ENCODE measurements around the gene OR4E2. TPM values are rescaled to one million over a fixed set of nuclear protein-coding genes. Genes with fewer than 3 reads are reported as not detected.
"Not testable (repeated sequence)": the region's sequence is repeated elsewhere in the genome, so short reads cannot be mapped to it uniquely, and the experiment has no call there.

Gene OR4E2
- total RNA-seq, 1 donor, result not detected

GRCh38 chr14:21686468-21686867, 32.8 kb downstream of the OR4E2 start:
- TF ChIP-seq CTCF (IDR thresholded peaks at IDR 0.05; ENCODE audit: insufficient read depth, low read depth, low read length), result no peak
- DNase-seq (ENCODE audit: low read depth), result no peak
- H3K4me3 ChIP-seq (ENCODE audit: low read depth, low read length), result no peak overlapping the region

DNA sequence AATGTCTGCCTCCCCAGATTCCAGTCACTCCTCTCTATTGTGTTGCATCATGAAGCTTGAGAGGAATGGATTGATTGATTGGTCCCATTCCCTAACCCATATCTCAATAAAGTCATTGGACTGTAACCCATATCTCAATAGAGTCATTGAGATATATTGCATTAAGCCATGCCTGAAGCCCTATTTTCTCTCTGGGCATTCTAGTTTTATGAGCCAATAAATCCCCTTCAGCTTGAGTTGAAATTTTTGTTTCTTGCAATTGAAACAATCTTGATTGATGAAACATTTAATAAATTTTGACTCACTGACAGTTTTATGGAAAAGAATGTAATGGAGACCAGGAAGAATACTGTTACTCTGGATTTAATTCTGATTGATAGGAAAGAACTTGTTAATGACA, 40.8 kb downstream of the OR4E2 start:
- TF ChIP-seq CTCF (IDR thresholded peaks at IDR 0.05; ENCODE audit: insufficient read depth, low read depth, low read length), result no peak

GRCh38 chr14:21697662-21698061, 44.0 kb downstream of the OR4E2 start:
- not testable (repeated sequence) for H3K4me3 ChIP-seq (ENCODE audit: low read depth, low read length); DNase-seq (ENCODE audit: low read depth)

More for the DNA sequence above, 40.8 kb downstream of the OR4E2 start:
- no peak for DNase-seq (ENCODE audit: low read depth)
- no peak overlapping the region for H3K4me3 ChIP-seq (ENCODE audit: low read depth, low read length)

DNA sequence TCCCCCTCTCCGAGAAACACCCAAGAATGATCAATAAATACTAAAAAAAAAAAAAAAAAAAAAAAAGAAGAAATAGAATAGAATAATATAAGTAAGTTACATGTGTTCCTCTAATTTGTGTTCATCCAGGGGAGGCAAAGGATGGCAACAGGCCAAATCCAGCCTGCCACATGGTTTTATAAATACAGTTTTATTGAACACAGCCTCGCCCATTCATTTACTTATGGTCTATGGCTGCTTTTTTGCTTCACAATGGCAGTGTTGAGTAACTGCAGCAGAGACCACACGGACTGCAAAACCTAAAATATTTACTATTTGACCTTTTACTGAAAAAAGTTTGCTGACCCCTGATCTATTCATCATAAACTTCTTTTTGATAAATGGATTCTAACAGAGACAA, 44.9 kb downstream of the OR4E2 start:
- not testable (repeated sequence) for DNase-seq (ENCODE audit: low read depth); H3K4me3 ChIP-seq (ENCODE audit: low read depth, low read length)

DNA sequence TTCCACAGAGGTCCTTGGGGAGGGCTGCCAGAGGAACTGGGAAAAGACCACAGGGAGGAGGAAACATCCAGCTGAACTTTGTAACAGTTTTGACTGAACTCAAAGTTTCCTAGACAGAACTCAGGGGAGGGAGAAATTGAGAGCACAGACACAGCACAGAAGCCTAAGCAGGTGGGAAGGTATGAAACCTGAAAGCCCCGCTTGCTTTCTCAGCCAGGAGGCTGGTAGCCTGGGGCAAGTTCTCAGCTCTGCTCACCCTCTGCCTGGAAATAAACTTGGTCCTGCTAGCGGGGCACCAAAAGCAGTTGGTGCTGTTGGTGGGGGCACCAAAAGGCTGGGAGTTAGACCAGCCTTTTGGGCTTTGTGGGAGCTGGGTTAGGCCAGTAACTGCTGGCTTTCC, 45.9 kb downstream of the OR4E2 start:
- no peak for TF ChIP-seq CTCF (IDR thresholded peaks at IDR 0.05; ENCODE audit: insufficient read depth, low read depth, low read length)

GRCh38 chr14:21702316-21702715, 48.7 kb downstream of the OR4E2 start:
- no peak for DNase-seq (ENCODE audit: low read depth)
- TF ChIP-seq CTCF (IDR thresholded peaks at IDR 0.05; ENCODE audit: insufficient read depth, low read depth, low read length), result no peak
- no peak overlapping the region for H3K4me3 ChIP-seq (ENCODE audit: low read depth, low read length)

More for the DNA sequence above, 45.9 kb downstream of the OR4E2 start:
- DNase-seq (ENCODE audit: low read depth), result no peak
- H3K4me3 ChIP-seq (ENCODE audit: low read depth, low read length), result no peak overlapping the region

DNA sequence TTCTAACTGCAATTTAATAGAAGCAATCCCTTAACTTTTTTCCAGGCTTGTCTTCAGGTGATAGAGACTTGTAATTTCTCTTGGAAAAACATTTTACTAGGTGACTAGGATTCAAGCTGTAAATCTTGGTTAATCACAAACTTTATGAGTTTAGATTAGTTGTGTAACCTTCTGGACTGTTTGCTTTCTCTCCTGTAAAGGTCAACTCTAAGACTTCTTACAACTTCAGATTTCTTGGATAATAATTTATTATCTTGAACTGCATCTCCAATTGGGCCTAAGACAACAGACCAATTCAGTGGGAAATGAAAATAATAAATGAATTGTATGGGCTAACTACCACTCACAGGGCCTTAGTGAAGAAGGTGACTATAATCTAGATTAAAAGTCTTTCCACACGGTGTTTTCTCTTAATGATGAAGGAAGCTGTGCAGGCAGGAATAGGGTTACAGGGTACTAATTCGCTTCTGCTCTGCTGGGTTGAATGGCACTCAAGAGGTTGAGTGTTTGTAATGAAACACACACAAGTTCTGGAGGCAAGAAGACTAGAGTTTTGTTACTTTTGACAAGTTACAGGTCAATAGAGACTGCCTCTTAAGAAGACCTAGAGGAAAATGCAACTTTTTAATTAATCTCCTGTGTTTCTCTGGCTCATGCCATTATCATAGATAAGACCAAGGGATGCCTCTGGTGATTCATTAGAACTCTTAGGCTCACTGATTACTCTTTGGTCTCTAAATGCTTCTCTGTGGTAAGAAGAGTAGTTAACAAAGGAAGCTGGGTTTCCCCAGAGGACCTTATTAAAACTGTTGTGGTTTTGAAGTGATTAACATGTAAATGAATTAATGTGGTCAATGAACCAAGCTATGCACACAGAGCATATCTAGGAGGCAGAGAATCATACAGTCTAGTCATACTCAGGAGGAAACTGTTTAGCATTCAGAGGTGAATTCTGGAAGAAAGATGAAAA, 50.0 kb downstream of the OR4E2 start:
- TF ChIP-seq CTCF (IDR thresholded peaks at IDR 0.05; ENCODE audit: insufficient read depth, low read depth, low read length), result no peak
- peak; percentile 39 for DNase-seq (ENCODE audit: low read depth)
- H3K4me3 ChIP-seq (ENCODE audit: low read depth, low read length), result no peak overlapping the region

DNA sequence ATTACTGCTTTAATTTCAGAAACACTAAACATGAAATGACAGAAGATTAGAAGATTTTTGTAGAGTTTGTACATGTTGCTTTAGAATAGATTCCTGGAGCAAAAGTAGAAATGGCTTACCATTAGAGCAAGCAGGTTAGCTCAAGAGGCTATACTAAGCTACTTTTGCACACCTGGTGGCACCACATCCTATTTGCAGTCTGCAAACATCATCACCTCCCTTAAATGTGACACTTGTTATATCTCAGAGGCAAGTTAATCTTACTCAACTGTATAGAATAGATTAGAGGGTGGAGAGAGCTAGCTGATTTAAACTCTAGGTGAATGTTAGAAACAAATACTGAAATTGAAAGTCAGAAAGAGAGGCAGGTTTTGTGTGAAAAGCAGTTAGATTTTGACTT, 50.7 kb downstream of the OR4E2 start:
- no peak for TF ChIP-seq CTCF (IDR thresholded peaks at IDR 0.05; ENCODE audit: insufficient read depth, low read depth, low read length)
- DNase-seq (ENCODE audit: low read depth), result no peak

More for the DNA sequence above, 50.7 kb downstream of the OR4E2 start:
- H3K4me3 ChIP-seq (ENCODE audit: low read depth, low read length), result no peak overlapping the region

Measured in fibroblast of villous mesenchyme (primary cell).